Trophoblast cell (in vitro differentiated cells and primary cell): ENCODE measurements around the gene PDE4B.

Experiments
- DNase-seq, 2 donors: peaks; one replicate each; pipeline ENCODE4 v3.0.0-alpha.2; 2016
- H2AFZ ChIP-seq: 2 replicates; pipeline ENCODE4 v1.6.1; 2013; ENCODE audit warnings: low read length, moderate library complexity, mild to moderate bottlenecking; ENCODE audit not compliant: insufficient read depth, poor library complexity
- H2AK5ac ChIP-seq: 2 replicates; pipeline ENCODE4 v1.6.1; 2013; ENCODE audit warnings: mild to moderate bottlenecking, low read length
- H2BK120ac ChIP-seq: 2 replicates; pipeline ENCODE4 v1.6.1; 2013; ENCODE audit warnings: low read length, mild to moderate bottlenecking, moderate library complexity; ENCODE audit not compliant: insufficient read depth, poor library complexity
- H2BK12ac ChIP-seq: 2 replicates; pipeline ENCODE4 v1.6.1; 2013; ENCODE audit warnings: mild to moderate bottlenecking, low read length, moderate library complexity
- H2BK5ac ChIP-seq: 2 replicates; pipeline ENCODE4 v1.6.1; 2013; ENCODE audit warnings: low read length, low read depth, moderate library complexity, mild to moderate bottlenecking; ENCODE audit not compliant: poor library complexity
- H3K14ac ChIP-seq: 2 replicates; pipeline ENCODE4 v1.6.1; 2013; ENCODE audit warnings: mild to moderate bottlenecking, low read length
- H3K18ac ChIP-seq: 2 replicates; pipeline ENCODE4 v1.6.1; 2013; ENCODE audit warnings: mild to moderate bottlenecking, low read length
- H3K23ac ChIP-seq: 2 replicates; pipeline ENCODE4 v1.6.1; 2013; ENCODE audit warnings: low read length
- H3K27ac ChIP-seq: 2 replicates; pipeline ENCODE4 v1.5.1; 2013; ENCODE audit warnings: low read depth, mild to moderate bottlenecking, inconsistent platforms, low read length, moderate library complexity
- H3K27me3 ChIP-seq: 2 replicates; pipeline ENCODE4 v1.6.1; 2013; ENCODE audit warnings: inconsistent platforms, mild to moderate bottlenecking, low read length, moderate library complexity; ENCODE audit not compliant: insufficient read depth
- H3K36me3 ChIP-seq, 2 experiments: 1 replicate in 1 of 2; 2 replicates in 1 of 2; pipeline ENCODE4 v1.6.1; 2013; ENCODE audit warnings: low read length in 2 of 2, mild to moderate bottlenecking in 2 of 2, moderate library complexity in 1 of 2; ENCODE audit not compliant: insufficient read depth in 2 of 2, control insufficient read depth in 1 of 2
- H3K4ac ChIP-seq: 2 replicates; pipeline ENCODE4 v1.6.1; 2013; ENCODE audit warnings: low read depth, mild to moderate bottlenecking, low read length, moderate library complexity
- H3K4me1 ChIP-seq, 2 experiments: 1 replicate in 1 of 2; 2 replicates in 1 of 2; pipeline ENCODE4 v1.6.1; 2013; ENCODE audit warnings: low read length in 2 of 2, mild to moderate bottlenecking in 2 of 2, moderate library complexity in 1 of 2; ENCODE audit not compliant: insufficient read depth in 2 of 2, control insufficient read depth in 1 of 2
- H3K4me2 ChIP-seq: 2 replicates; pipeline ENCODE4 v1.6.1; 2013; ENCODE audit warnings: inconsistent platforms, mild to moderate bottlenecking, low read length, moderate library complexity
- H3K4me3 ChIP-seq: 2 replicates; pipeline ENCODE4 v1.5.1; 2013; ENCODE audit warnings: mild to moderate bottlenecking, low read depth, low read length, inconsistent platforms
- H3K79me1 ChIP-seq: one replicate; pipeline ENCODE4 v1.6.1; 2013; ENCODE audit warnings: low read length
- H3K79me2 ChIP-seq: 2 replicates; pipeline ENCODE4 v1.6.1; 2013; ENCODE audit warnings: low read length, mild to moderate bottlenecking; ENCODE audit not compliant: control insufficient read depth, insufficient read depth, poor library complexity
- H3K9ac ChIP-seq: 2 replicates; pipeline ENCODE4 v1.6.1; 2013; ENCODE audit warnings: mild to moderate bottlenecking, low read length
- H3K9me3 ChIP-seq: 2 replicates; pipeline ENCODE4 v1.6.1; 2013; ENCODE audit warnings: low read depth, mild to moderate bottlenecking, control low read depth, inconsistent platforms, low read length; ENCODE audit not compliant: insufficient read depth
- H4K12ac ChIP-seq: 2 replicates; pipeline ENCODE4 v1.6.1; 2013; ENCODE audit warnings: low read depth, mild to moderate bottlenecking, low read length, moderate library complexity
- H4K8ac ChIP-seq: 2 replicates; pipeline ENCODE4 v1.6.1; 2013; ENCODE audit warnings: low read depth, mild to moderate bottlenecking, low read length, moderate library complexity
- H4K91ac ChIP-seq: one replicate; pipeline ENCODE4 v1.6.1; 2013; ENCODE audit warnings: low read depth, mild to moderate bottlenecking, low read length, moderate library complexity
- WGBS: extraction: QIAGEN DNeasy Blood & Tissue Kit; methylation state at CpG from one replicate; pipeline ENCODE4 v1.1.7; 2013; ENCODE audit warnings: missing lambda C conversion rate; ENCODE audit not compliant: insufficient read length, insufficient coverage; ENCODE audit errors: extremely low coverage; 5-methylcytosine and 5-hydroxymethylcytosine counted together

Gene PDE4B

GRCh38 chr1:66281808-66282207, 489.1 kb downstream of the PDE4B start:
- no peak overlapping the region for H2AFZ ChIP-seq
- H2AK5ac ChIP-seq, result no peak overlapping the region

GRCh38 chr1:66282343-66282852, 489.7 kb downstream of the PDE4B start:
- Histone ChIP-seq H3K4me2 (no peak overlapping the region), H4K91ac (no peak overlapping the region), H3K18ac (no peak overlapping the region), H3K23ac (no peak overlapping the region), H2AFZ (no peak overlapping the region), H3K4ac (no peak overlapping the region), H3K27ac (no peak overlapping the region), H4K8ac (no peak overlapping the region), H2BK12ac (no peak overlapping the region), H3K14ac (no peak overlapping the region), H3K4me1 (no peaks in the 10 kb centered on the region), H3K79me2 (no peaks in the 10 kb centered on the region), H4K12ac (no peak overlapping the region), H3K36me3 (no peaks in the 10 kb centered on the region), H3K9ac (no peak overlapping the region), H2BK5ac (no peak overlapping the region), H3K79me1 (no peaks in the 10 kb centered on the region), H2BK120ac (no peak overlapping the region), H3K4me3 (no peak overlapping the region), H3K27me3 (no peaks in the 10 kb centered on the region), H2AK5ac (no peak overlapping the region), H3K9me3 (no peaks in the 10 kb centered on the region)
- WGBS, result no CpG with 5 or more reads among the region's 2 CpGs
- DNase-seq, result peak in 1 of 2 donors; percentile 15

More at GRCh38 chr1:66281808-66282207, 489.1 kb downstream of the PDE4B start:
- Histone ChIP-seq H3K4me2 (no peak overlapping the region), H2BK5ac (no peak overlapping the region), H4K12ac (no peak overlapping the region), H3K27ac (no peak overlapping the region), H3K4me3 (no peak overlapping the region), H3K9me3 (no peaks in the 10 kb centered on the region), H3K14ac (no peak overlapping the region), H3K9ac (no peak overlapping the region), H2BK12ac (no peak overlapping the region), H3K4ac (no peak overlapping the region), H3K36me3 (no peaks in the 10 kb centered on the region), H3K27me3 (no peaks in the 10 kb centered on the region), H3K23ac (no peak overlapping the region), H2BK120ac (no peak overlapping the region), H3K18ac (no peak overlapping the region), H3K79me2 (no peaks in the 10 kb centered on the region), H3K4me1 (no peaks in the 10 kb centered on the region), H4K8ac (no peak overlapping the region), H4K91ac (no peak overlapping the region), H3K79me1 (no peaks in the 10 kb centered on the region)
- DNase-seq, result no peak
- no CpG with 5 or more reads among the region's 3 CpGs for WGBS

- Histone ChIP-seq H3K79me1 (no peaks in the 10 kb centered on the region), H3K4ac (no peak overlapping the region), H3K18ac (no peak overlapping the region), H3K36me3 (no peaks in the 10 kb centered on the region), H3K4me2 (no peak overlapping the region), H3K4me3 (no peak overlapping the region), H3K27me3 (no peaks in the 10 kb centered on the region), H3K4me1 (no peaks in the 10 kb centered on the region), H4K91ac (no peak overlapping the region), H2BK120ac (no peak overlapping the region), H3K9ac (no peak overlapping the region), H3K27ac (no peak overlapping the region), H2AK5ac (no peak overlapping the region), H3K79me2 (no peaks in the 10 kb centered on the region), H3K9me3 (no peaks in the 10 kb centered on the region), H4K12ac (no peak overlapping the region), H3K23ac (no peak overlapping the region), H2AFZ (no peak overlapping the region), H2BK5ac (no peak overlapping the region), H2BK12ac (no peak overlapping the region), H3K14ac (no peak overlapping the region), H4K8ac (no peak overlapping the region)
- WGBS, result no CpG with 5 or more reads among the region's 3 CpGs
- DNase-seq, result no peak
These were observed 490.4 kb downstream of the PDE4B start for GRCh38 chr1:66282891-66283621.

GRCh38 chr1:66283622-66284041, 490.9 kb downstream of the PDE4B start:
- no peak overlapping the region for H3K4me3 ChIP-seq
- H3K36me3 ChIP-seq, result no peaks in the 10 kb centered on the region
- H4K12ac ChIP-seq, result no peak overlapping the region
- H3K9me3 ChIP-seq, result no peaks in the 10 kb centered on the region
- no peaks in the 10 kb centered on the region for H3K4me1 ChIP-seq
- H3K27me3 ChIP-seq, result no peaks in the 10 kb centered on the region
- no CpG with 5 or more reads among the region's 2 CpGs for WGBS
- no peak overlapping the region for H4K91ac ChIP-seq
- H3K9ac ChIP-seq, result no peak overlapping the region
- H3K27ac ChIP-seq, result no peak overlapping the region
- H3K4ac ChIP-seq, result no peak overlapping the region
- H3K14ac ChIP-seq, result no peak overlapping the region
- H4K8ac ChIP-seq, result no peak overlapping the region
- H2AFZ ChIP-seq, result no peak overlapping the region
- H3K4me2 ChIP-seq, result no peak overlapping the region
- DNase-seq, result no peak
- no peak overlapping the region for H2BK120ac ChIP-seq
- no peak overlapping the region for H3K23ac ChIP-seq
- H2BK5ac ChIP-seq, result no peak overlapping the region
- H3K79me1 ChIP-seq, result no peaks in the 10 kb centered on the region
- no peaks in the 10 kb centered on the region for H3K79me2 ChIP-seq
- H3K18ac ChIP-seq, result no peak overlapping the region
- H2AK5ac ChIP-seq, result no peak overlapping the region
- H2BK12ac ChIP-seq, result no peak overlapping the region
